HuH-7 (cell line): Measurements from ENCODE around the gene TNIP1.

Experiments used
- DNase-seq: peaks from one replicate; pipeline ENCODE4 v3.0.0; 2011; ENCODE audit warnings: low spot score

TNIP1 gene

GRCh38 chr5:151022511-151023018 is 58.3 kb downstream of the TNIP1 start:
- DNase-seq, result no peak

DNA sequence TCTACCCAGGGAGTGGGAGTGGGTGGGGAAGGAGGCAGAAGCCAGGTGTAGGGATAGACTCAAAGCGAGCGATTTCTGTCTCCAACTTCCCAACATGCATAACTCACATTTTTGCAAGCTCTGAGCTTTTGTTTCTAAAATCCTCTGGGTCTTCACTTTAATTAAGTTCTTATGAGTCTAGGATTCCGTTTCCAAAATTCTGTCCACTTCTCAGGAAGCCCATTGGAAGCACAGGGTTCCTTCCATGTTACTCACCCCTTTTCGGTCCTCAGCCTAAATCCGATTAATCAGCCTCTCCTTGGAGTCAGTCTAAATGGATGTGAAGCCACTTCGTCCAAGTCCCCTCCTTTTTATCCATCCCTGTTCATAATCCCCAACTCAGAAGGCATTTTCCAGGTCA is 59.1 kb downstream of the TNIP1 start:
- no peak for DNase-seq

DNA sequence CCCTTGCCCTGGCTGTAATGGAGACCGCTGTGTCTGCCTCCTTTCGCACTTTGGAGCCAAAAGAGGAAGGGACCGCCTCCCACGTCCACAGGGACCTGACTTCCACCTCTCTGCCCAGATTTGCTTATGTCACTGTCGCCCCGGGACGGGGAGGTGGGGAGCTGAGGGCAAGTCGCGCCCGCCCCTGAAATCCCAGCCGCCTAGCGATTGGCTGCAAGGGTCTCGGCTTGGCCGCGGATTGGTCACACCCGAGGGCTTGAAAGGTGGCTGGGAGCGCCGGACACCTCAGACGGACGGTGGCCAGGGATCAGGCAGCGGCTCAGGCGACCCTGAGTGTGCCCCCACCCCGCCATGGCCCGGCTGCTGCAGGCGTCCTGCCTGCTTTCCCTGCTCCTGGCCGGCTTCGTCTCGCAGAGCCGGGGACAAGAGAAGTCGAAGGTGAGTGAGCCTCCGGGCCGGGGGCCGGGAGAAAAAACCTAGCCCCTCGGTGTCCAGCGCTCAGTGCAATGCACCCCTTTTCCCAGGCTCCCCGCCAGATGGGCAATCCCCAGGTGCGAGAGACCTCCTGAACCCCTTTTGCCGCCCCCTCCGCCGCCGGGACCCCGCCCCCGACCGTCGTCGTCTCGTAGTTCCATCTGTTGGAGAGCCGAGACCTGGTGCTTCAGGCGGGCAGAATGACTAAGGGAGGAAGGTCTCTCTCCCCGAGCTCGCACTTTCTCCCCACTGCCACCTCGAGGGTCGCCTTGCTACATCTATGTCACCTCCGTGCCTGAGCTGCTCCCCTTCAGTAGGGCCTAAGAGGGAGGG is 60.3 kb downstream of the TNIP1 start, which contains the start of gene GPX3:
Gene GPX3 (plus strand): TSS at position 288 of the 807 bp plus-strand sequence. CDS start 64 bp downstream, at position 352.
- peak; percentile 96 for DNase-seq

- DNase-seq, result no peak
Measured at GRCh38 chr5:151019331-151019730, 61.5 kb downstream of the TNIP1 start.

GRCh38 chr5:151018846-151019245 is 62.0 kb downstream of the TNIP1 start:
- DNase-seq, result no peak

DNA sequence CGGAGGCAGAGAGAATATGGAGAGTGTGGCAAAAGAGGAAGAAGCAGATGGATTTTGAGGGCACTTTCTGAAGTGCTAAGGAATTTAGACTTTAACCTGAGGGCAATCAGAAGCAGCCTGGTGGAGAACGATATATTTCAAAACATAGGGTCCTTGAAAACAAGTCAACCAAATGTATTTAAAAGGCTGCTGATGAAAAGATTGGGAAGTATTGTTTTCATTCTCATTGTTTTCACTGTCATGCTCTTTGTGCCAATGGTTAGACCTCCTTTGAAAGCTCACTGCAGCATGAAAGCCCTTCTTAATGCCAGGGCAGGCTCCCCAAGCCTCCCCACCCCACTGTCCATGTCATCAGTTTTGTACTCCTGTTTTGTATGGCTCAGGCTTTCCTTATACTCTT is 62.9 kb downstream of the TNIP1 start:
- no peak for DNase-seq

DNA sequence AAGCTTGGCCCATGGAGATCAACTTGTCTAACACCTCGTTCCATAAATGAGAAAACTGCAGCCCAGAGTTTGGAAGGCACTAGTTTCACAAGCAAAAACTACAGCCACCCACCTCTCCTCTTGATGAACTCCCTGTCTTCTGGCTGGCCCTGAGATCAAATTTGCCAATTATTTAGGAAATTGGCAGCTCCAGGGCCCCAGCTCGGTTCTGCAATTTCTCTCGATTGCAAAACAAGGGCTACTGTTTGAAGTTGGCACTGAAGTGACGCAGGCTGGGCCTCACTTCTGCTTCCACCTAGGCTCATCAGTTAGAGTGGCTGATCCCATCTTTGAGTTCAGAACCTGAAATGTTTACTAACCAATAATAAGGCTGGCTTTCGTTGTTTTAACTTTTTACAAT is 64.1 kb downstream of the TNIP1 start:
- no peak for DNase-seq

DNA sequence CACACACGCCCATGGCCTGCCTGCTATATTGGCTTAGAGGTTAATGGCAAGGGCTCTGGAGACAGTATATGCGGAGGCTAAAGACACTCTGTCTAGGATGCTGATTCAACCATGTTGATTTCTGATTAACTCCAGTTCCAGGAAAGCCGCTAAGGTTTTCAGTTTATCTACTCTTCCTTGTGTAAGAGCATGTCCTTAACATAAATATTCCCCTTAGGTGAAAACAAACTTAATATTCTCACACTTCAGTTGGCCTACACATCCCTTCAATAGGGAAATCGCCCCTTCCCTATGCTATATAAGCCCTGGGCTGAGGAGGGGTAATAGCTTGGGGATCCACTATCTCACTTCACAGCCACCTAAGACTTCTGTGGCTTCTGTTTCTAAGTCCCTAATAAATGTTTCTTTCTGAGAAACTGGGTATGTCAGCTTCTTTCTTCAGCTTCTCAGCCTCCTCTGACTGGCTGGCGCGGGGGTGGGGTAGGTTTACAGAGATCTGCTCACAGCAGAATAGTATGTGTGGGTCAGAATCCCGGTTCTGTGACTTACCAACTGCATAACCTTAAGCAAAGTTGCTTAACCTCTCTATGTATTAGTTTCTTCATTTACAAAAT is 64.8 kb downstream of the TNIP1 start:
- no peak for DNase-seq

GRCh38 chr5:151014680-151015343 is 66.0 kb downstream of the TNIP1 start:
- peak; percentile 29 for DNase-seq

DNA sequence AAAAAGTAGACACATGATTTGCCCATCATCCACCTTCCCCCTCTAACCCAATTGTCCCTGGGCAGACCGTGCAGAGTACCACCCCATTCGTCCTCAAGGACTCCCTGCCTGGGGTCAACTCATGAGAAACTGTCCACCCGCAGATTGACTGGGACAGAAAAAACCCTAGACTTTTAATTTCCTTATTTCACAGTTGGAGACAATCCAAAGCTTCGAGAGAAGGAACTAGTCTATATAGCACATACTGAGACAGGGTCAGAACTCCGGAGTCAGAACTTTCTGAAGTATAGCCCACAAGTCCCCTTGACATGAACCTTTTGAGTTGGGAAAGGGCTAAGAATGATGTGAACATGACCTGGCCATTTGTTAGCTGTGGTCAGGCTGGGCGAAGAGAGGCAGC is 68.0 kb downstream of the TNIP1 start:
- DNase-seq, result no peak

DNA sequence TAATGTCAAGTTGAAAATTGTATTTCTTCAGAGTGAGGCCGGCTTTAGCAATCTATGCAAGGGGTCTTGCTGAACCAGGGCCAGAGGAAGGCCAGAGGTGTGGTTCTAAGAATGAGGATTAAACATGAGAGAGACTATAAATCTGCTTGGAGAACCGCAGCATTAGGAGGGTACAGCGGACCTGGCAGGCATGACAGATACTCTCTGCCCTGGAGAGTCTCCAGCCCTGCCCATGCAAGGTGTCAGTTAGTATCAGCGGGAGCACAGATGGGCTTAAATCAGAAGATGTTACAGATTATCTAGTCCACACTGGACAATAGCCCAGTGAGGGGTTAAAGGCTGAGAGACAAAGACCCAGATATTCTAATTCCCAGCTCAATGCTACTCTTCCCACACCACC is 71.9 kb downstream of the TNIP1 start:
- no peak for DNase-seq

DNA sequence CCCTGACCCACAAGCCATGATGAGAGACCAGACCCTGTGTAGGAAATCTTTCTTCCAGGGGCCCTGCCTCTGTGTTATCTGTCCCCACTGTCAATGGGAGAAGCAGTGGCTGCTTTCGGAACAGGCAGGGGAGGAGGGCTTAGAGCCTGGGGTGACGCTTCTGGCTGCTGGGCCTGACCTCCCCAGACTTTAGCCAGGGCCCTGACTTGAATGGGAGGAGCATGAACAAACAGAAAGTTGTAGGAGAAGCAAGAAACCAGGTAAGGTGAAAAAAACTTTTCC is 72.7 kb downstream of the TNIP1 start:
- DNase-seq, result no peak

GRCh38 chr5:151007430-151008209 is 73.2 kb downstream of the TNIP1 start:
- DNase-seq, result no peak

DNA sequence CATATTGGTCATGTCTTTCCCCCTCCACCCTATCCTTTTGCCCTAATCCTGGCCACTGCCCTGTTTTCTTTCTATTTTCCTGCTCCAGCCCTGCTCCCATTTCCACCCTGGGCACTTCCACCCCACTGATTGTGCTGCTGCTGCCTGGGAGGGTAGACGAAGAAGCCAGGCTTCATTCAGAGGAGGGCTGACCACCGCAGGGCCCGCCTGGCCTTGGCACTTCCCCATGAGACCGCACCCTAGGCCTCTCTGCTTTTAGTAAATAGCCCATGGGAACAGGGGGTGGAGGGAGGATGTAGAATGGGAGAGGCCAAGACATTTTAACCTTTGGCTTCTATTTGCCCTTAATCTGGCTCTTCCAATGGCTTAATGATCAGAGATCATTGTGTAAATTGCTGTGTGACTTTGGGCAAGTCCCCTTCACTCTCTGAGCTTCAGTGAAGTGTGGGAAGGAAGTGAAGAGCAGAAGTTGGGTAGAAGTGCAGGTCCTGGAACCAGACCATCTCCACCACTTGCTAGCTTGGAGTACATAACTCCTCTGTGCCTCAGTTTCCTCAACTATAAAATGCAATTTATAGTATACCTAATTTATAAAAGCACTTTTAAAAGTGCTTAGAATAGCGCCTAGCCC is 74.0 kb downstream of the TNIP1 start:
- DNase-seq, result no peak

DNA sequence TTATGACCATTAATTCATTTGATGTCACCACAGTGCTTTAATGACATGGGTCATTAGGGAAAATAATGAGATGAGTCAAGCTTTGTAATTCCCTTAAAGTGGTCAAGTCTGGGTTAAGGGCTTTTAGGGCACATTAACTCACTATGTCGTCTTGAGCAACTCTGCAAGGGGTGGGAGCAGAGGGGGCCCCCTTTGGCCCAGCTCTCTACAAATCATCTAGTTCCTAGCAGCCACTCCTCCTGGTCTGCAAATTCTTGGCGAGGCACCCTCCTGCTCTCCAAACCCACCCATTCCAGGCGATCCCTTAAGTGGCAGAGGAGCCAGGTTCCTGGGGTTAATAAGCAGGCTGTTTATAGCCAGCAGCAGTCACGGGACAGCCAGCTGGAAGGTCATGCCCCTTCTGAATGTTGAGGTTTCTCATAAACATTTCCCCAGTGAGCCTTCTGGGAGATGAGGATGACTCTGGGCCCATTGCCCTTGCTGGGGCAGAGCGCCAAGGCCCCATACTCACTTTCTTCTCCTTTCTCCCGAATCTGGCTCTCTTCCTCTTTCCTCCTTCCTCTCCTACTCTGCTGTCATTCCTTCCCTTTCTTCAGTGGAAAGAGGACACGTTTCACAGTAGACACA is 74.8 kb downstream of the TNIP1 start:
- no peak for DNase-seq

DNA sequence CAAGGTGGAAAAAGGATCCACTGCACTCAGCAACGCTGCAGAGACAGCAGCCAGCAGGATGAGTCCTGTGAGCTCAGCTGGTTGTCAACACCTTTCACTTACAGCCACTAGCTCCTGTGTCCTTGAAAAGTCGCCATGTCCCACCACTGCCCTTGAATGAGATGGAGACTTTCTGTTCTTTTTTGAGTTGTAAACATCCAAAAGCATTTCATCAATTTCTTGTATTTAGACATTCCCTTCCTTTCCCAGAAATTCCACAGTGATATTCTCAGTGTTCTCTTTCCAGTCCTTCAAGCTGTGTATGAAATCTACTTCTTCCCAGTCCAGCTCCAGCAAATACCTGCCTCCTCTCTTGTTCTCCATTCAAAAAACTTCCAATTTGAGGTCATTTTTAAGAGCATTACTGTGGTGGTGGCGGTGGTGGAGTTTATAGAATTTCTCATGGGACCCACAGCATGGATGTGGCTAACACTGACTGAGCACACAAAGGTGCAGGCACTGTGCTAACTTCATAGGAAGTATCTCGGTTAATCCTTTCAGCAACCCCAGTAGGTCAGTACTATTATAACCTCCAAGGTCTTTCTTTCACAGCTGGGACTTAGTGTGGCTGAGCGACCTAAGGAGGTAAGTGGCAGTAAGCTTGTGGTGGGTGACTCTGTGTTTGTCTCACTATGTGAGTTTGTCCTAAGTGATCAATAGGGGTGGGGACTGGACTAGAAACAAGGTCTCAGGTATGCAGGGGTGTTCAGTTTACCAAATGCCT is 75.5 kb downstream of the TNIP1 start:
- DNase-seq, result no peak

DNA sequence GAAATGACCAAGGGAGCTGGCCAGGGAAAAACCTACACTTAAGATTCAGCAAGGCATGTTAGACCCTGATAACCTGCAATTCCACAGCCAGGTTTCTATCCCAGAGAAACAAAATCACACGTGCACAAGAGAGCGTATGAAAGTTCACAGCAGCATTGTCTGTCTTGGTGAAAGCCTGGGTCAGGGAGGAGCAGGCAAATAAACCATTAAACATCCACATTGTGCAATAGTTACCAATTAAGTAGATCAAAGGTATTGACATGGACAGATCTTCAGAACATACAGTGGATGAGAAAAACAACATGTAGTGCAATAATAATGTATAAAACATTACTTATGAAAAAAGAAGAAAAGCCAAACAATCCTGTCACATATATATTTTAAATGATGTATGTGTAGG is 76.3 kb downstream of the TNIP1 start:
- no peak for DNase-seq

GRCh38 chr5:151003503-151003860 is 77.4 kb downstream of the TNIP1 start:
- DNase-seq, result no peak

DNA sequence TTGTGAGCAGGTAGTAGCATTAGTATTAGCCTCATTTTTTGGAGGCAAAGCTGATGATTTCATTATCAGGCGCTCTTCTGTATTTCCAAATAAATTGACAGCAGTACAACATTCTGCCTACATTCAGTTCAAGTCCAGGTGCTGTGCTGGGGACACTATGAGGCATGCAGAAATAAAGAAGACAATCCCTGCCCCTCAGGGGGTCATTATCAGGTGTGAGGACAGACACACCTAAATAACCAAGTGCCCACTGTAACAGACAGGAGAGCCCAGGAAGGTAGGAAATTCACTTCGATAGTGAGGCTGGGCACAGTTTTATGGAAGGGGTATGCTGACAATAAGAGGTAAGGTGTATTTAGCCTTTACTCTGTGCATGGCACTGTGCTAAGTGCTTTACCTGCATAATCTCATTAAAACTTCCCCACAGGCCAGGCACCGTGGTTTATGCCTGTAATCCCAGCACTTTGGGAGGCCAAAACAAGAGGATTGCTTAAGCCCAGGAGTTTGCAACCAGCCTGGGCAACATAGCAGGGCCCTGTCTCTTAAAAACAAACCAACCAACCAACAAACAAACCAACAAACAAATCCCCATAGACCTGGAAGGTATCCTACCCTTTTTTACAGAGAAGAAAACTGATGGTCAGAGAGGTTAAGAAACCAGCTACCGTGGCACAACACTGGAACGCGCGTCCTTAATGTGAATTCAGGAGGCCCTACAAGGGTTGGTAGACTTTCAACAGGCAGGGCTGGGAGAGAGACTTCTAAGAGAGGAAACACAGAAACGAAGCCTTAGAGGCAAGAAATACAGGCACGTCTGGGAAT is 77.9 kb downstream of the TNIP1 start:
- no peak for DNase-seq

GRCh38 chr5:151002250-151002649 is 78.6 kb downstream of the TNIP1 start:
- DNase-seq, result no peak
